ENCODE results near the gene FOSB.
"Not testable (repeated sequence)": the region's sequence is repeated elsewhere in the genome, so short reads cannot be mapped to it uniquely, and the experiment has no call there.

Gene FOSB

DNA sequence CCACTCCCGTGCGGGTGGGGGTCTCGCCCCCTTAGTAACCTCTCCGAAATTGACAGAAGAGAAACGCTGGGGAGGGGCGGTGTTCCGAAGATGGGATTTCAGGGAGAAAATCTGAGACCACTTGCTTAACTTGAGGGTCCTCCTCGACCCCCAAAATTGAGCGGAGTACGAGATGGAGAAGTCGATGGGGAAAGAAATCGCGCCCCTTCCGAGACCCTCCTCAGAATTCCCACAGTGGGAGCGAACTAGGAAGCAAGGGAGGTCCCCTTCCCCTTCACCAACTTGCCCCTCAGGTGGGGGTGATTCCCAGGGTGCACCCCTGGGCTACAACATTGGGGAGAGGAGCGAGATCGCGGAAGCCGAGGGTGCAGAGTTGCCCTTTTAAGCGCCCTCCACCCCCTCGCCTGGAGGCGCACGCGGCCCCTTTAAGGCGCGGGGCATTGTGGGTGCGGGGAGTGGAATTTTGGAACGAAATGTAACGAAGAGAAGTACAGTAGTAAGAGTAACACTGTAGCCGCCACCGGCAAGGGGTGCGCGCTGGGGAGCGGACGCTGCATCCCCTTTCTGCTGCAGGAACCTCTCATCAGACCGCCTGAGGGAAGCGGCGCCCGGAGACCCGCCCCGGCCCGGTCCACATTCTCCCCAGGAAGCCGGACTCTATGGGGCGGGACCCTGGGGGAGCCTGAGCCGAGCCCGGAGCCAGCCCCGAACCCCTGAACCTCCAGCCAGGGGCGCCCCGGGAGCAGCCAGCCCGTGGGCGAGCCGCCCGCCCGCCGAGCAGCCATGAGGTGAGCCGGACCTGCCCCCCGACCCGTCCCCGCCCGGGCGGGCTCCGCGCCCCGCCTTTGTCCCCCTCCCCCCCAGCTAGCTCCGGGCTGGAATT is 39.4 kb downstream of the FOSB start, which contains the start of gene VASP:
Gene VASP, plus strand, starts transcription at position 491 of the 883 bp plus-strand sequence. Its CDS starts 293 bp downstream, at position 784.
- peak; percentile 92 for DNase-seq

DNA sequence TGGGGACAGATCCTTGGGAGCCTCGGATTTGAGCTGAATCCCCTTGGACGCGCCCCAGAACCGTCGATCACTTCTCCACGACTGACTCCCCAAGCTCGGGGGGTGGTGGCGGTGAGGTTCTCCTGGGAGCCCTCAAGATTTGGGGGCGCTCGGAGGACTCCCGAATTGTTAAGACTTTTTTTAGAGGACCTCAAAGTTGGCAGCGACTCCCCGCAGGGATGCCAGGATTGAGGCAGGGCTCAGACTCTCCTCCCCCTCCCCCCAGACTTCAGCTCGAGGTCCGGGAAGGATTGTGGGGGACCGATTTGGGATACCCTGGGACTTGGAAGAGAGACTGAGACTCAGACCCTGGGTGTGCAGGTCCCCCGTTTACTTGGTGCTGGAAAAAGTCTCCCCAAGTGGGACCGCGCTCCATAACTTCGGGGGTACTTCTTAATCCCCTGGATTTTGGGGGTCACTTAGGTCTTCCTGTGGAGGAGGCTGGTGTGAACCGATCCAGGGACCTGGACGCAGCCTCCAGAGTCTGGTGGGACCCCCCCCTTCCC is 40.1 kb downstream of the FOSB start:
- DNase-seq, result no peak

DNA sequence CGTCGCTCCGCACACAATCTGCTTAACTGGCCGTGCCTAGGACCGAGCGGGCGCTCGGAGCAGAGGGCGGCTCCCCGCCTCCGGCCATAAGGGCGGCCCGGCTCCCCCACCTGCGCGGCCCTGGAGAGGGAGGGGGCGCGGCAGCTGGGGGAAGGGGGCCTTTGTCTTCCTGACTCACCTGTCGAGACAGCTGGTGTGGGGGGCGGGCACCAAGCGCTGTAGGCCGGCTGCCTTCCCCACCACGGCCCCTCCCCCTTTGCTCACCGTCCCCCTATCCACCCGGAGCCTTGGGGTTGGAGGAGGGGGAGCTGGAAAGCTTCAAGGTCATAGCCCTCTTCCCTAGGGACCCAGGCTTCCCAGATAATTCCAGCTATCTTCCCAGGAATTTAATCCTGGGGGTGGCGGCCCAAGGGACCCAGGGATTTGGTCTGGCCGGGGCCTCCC is 40.6 kb downstream of the FOSB start:
- no peak for DNase-seq

DNA sequence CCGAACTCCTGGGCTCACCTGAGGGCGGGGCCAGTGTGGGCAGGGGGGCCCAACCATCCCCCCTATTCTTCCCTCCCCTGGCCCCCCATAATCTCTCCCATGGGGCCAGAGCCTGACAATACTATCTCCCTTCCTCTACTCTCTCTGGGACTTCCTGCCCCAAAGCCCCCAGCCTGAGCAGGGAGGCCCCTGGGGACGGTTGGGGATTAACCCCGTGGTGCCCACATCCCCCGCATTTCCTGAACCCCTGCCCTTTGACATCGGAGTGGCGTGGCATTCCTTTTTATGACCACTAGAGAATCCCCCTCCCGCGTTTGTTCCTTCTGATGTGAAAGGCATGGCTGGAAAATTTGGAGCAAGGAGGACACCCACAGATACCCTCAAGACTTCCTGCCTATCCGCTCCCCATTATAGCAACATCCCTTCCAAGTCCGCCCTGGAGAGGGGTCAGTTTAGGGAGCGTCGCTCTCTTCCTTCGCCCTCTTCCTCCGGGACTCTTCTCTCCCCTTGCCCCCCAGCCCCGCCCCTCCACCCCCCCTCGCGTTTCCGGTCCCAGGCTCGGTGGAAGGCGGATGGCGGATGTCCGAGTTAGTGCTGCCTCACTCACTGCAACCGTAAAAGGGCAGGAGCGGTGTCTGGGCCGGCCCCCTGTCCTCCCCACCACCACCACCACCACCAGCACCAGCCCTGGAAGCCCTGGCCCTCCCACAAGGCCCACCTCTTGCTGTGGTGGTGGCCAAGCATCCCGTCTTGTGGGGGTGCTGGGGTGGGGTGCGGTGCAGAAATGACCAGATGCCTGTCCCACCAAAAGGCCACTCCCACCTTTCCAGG is 41.3 kb downstream of the FOSB start:
- peak; percentile 62 for DNase-seq

DNA sequence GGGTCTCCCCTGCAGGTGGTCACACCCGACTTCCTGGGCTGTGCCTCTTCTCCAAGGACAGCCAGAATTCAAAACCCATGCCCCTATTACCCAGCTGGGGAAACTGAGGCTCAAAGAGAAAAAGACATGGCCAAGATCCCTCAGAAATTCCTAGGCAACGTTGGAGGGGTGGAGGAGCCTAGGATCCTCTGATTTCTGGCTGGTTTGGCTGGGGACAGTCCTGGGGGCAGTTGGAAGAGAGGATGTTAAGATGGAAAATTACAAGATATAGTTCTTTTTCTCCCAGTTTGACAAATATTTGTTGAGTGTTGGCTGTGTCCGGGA is 41.9 kb downstream of the FOSB start:
- DNase-seq, result no peak

DNA sequence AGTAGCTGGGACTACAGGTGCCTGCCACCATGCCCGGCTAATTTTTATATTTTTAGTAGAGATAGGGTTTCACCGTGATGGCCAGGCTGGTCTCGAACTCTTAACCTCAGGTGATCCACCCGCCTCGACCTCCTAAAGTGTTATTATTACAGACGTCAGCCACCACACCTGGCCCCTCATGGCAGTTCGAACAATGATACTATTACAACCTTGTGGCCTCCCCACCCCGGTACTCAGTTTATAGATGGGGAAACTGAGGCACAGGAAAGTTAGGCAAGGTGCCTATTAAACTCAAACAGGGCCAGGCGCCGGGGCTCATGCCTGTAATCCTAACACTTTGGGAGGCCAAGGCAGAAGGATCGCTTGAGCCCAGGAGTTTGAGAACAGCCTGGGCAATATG is 42.6 kb downstream of the FOSB start:
- DNase-seq, result not testable (repeated sequence)

DNA sequence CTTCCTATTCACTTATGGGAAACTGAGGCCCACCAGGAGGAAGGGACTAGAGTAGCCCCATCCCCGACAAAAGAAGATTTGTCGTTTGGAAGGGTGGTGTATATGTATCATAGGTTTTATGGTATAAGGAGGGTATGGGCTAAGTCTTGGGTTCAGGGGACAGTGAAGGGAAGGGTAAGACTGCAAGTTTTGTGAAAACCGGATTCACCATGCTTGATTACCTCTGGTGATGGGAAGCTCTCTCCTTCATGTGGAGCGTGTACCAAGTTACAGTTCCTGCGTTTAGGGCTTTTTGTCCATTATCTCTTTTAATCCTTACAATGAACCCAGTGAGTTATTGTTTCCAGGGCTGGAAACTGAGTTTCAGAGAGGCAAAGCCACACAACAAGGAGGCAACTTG is 43.3 kb downstream of the FOSB start:
- no peak for DNase-seq

DNA sequence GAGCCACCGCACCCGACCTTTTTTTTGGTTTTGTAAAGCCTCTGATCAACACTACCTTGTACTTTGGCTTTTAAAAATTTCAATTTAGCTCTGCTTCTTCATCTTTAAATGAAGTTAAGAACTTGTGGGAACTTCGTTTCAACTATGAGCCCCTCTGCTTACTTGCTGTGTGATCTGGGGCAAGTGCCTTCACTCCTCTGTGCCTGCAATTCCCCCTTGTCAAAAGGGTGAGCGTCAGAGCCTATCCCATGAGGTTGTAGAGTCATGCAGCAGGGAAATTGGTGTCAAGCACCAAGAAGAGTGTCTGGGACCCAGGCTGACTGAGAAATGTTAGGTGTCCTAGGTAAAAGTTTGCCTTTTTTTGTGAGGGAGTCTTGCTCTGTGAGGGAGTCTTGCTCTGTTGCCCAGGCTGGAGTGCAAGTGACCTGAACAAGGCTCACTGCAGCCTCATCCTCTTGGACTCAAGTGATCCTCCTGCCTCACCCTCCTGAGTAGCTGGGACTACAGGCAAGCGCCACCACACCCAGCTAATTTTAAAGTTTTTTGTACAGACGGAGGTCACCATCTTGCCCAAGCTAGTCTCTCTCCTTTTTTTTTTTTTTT is 45.2 kb downstream of the FOSB start:
- DNase-seq, result no peak

DNA sequence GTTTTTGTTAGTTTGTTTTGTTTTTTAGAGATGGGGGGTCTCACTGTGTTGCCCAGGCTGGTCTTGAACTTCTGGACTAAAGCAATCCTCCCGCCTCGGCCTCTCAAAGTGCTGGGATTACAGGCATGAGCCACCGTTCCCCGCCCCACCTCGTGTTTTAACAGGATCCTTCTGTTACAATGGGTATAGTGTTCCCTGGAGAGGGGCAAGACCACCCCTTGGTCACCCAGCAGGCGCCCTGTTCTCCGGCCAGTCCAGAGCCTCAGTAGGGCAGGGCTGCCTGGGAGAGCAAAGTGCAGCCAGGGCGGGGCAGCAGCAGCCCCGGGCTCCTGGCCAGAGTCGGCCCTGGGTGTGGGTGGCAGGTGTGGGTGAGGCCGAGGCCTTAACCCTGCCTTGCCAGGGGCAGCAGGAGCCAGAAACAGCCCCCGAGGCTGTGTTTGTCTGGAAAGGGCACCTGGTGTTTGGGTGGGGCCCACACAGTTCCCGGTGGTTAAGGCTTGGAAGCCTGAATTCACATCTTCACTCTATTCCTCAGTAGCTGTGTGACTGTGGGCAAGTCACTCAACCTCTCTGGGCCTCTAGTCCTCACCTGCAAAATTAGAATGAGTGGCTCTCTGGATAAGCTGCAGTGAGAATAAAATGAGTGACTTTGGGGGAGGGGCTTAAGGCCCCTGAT is 46.7 kb downstream of the FOSB start:
- no peak for DNase-seq

DNA sequence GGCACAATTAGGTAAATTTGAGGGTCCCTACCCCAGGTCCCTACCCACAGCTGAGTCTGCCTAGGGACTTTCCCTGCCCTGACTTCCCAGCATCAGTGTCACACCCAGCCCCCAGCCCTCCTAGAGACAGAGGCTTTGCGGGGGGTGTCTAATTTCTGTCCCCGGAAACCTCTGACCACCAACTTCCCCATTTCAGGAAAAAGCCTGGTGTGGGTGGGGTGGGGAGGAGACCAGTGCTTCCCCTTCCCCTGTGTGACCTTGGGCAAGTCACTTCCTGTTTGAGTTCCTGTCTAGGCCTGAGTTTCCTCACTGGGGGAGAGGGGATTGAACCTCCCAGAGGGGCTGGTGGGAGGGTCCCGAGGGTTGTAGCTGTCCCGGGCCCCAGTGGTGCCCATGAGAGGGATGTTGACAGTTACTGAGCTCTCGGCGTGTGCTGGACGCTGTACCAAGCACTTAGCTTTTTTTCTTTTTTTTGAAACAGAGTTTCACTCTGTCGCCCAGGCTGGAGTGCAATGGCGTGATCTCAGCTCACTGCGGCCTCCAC is 47.4 kb downstream of the FOSB start:
- DNase-seq, result no peak

DNA sequence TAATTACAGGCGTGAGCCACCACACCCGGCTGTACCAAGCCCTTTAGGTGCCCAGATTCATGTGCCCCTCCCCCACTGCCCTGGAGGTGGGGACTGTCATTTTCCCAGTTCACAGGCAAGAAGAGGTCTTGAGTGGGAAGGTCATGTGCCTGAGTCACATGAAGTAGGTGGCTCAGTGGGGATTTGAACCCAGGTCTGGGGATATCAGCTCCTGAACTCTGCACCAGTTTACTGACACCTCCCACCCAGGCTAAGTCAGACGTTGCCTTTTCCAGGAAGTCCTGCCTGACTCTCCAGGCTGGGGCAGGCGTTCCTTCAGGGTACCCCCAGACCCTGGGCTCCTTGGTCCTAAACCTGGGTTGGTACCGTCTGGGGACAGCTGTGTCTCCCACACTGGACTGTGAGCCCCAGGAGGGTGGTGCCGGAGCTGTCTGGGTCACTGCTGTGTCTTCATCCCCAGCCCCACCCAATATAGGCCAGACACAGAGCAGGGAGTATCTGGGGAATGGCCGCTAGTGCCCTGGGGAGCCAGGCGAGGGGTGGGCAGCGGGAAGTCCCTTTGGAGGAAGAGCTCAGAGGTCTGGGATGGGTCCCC is 48.1 kb downstream of the FOSB start:
- no peak for DNase-seq

DNA sequence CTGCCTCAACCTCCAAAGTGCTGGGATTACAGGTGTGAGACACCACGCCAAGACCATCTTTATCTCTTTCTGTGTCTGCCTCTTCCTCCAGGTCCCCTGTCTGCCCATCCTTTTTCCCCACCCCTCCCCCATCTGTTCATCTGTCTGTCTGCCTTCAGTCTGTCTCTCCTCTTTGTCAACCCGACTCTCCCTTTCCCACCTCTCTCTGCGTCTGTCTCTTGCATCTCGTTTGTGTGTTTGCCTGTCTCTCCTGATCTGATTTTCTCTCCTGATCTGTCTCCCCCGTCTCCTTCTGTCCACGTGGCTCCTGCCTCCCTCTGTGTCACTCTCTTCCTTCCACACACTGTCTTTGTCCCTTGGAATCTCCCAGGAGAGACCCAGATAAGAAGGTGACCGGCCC is 49.4 kb downstream of the FOSB start:
- DNase-seq, result no peak

DNA sequence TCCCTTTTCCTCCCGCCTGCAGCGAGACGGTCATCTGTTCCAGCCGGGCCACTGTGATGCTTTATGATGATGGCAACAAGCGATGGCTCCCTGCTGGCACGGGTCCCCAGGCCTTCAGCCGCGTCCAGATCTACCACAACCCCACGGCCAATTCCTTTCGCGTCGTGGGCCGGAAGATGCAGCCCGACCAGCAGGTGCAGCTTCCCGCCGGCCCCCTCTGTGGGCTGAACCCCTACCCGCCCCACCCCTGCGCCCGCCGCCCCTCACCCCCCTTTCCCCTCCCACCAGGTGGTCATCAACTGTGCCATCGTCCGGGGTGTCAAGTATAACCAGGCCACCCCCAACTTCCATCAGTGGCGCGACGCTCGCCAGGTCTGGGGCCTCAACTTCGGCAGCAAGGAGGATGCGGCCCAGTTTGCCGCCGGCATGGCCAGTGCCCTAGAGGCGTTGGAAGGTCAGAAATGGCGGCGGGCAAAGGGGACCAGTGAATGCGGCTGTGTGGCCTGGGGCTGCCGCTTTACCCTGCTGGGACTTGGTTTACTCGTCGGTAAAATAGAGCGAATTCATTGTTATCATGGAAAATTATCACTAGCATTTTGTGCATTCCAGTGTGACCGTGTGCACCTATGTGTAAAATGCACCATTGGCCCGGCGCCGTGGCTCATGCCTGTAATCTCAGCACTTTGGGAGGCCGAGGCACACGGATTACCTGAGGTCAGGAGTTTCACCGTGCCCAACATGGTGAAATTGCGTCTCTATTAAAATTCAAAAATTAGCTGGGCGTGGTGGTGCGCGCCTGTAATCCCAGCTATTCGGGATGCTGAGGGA is 50.1 kb downstream of the FOSB start:
- no peak for DNase-seq

DNA sequence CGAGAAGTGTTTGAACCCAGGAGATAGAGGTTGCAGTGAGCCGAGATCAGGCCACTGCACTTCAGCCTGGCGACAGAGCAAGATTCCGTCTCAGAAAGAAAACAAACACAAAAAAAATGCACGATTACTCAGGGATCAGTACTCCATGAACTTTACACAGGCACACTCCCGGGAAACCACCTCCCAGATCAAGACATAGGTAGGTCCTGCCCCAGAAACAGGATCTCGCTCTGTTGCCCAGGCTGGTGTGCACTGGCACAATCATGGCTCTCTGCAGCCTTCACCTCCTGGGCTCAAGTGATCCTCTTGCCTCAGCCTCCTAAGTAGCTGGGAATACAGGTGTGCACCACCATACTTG is 50.7 kb downstream of the FOSB start:
- DNase-seq, result no peak

DNA sequence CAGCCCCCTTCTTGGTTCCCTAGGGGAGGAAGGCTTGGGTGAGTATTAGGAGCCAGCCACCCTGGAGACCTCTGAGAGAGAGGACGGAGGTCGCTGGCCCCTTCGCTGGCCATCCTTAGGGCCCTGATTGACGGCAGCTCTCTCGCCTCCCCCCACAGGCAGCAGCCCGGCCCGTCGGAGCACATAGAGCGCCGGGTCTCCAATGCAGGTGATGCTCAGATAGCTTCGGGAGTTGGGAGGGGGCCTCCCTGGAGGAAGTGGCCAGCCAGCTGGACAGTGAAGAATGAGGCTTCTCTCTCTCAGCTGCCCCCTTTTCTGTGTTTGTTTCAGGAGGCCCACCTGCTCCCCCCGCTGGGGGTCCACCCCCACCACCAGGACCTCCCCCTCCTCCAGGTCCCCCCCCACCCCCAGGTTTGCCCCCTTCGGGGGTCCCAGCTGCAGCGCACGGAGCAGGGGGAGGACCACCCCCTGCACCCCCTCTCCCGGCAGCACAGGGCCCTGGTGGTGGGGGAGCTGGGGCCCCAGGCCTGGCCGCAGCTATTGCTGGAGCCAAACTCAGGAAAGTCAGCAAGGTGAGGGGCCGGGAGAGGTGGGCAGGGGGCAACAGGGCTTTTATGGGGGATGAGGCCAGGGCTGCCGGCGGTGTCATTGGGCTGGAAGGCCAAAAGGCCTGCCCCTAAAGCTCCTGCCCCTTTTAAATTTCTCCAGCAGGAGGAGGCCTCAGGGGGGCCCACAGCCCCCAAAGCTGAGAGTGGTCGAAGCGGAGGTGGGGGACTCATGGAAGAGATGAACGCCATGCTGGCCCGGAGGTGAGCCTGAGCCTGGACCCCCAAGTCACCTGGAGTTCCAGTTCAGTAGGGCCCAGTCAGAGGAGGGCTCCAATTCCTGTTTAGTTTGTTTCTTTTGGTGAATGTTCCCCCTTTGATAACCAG is 54.5 kb downstream of the FOSB start:
- no peak for DNase-seq

DNA sequence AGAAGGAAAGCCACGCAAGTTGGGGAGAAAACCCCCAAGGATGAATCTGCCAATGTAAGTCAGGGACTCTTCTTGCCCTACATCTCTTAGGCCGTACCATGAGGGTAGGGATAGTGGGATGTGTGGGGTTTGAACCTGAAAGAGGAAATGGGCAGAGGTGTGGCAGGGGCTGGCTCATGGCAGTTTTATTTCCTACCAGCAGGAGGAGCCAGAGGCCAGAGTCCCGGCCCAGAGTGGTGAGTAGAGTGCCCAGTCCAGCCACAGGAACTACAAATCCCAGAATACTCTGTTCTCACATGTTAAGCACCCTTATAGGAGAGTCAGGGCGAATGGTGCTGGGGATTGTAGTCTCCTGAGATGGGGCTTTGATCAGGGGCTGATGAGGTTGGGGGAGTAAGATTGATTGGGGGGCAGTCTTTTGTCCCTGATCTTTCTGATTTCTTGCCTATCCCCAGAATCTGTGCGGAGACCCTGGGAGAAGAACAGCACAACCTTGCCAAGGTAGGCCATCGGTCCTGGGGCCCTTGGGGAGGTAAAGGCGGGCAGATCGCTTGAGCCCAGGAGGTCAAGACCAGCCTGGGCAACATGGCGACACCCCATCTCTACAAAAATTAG is 56.0 kb downstream of the FOSB start:
- DNase-seq, result peak; percentile 69

DNA sequence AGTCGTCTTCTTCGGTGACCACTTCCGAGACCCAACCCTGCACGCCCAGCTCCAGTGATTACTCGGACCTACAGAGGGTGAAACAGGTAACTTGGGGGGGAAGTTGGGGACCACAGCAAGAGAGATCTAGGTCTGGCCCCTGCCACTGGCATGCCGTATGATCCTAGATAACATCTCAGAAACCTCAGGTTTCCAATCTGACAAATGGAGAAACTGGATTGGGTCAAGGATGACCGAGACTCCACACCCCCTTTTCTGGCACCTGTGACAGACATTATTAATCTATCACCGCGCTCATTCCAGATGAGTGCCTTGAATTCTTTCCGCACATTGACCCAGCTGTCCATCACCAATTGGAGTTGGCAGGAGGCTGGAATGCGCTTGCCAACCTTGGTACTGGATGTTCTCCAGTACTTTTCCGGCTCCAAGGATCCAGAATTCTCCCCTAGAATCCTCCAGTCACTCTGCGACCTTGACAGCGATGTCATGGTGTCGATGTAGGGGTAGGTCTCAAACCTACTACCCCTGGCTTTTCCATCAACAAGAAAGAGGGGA is 56.9 kb downstream of the FOSB start:
- DNase-seq, result no peak
